Endothelial cell (in vitro differentiated cells): ENCODE data around the gene C11orf65. TPM values are rescaled to one million over a fixed set of nuclear protein-coding genes. Genes with fewer than 3 reads are reported as not detected.
"Not testable (repeated sequence)": the region's sequence is repeated elsewhere in the genome, so short reads cannot be mapped to it uniquely, and the experiment has no call there.

Source experiments
- DNase-seq: peaks from one replicate; pipeline ENCODE4 v3.0.0; 2021; ENCODE audit warnings: low spot score
- H3K27ac Mint-ChIP-seq: one replicate; pipeline ENCODE4 v1.8.0; 2021; ENCODE audit warnings: mixed read lengths, inconsistent platforms; ENCODE audit not compliant: unreplicated experiment
- H3K27me3 Mint-ChIP-seq: one replicate; pipeline ENCODE4 v1.8.0; 2021; ENCODE audit warnings: mild to moderate bottlenecking, moderate library complexity, mixed read lengths, inconsistent platforms; ENCODE audit not compliant: unreplicated experiment
- H3K36me3 Mint-ChIP-seq: one replicate; pipeline ENCODE4 v1.8.0; 2021; ENCODE audit warnings: mild to moderate bottlenecking, low read depth, mixed read lengths, inconsistent platforms; ENCODE audit not compliant: unreplicated experiment
- H3K4me1 Mint-ChIP-seq: one replicate; pipeline ENCODE4 v1.8.0; 2021; ENCODE audit warnings: mild to moderate bottlenecking, mixed read lengths, inconsistent platforms; ENCODE audit not compliant: unreplicated experiment
- H3K4me3 Mint-ChIP-seq: one replicate; pipeline ENCODE4 v1.8.0; 2021; ENCODE audit warnings: mild to moderate bottlenecking, mixed read lengths, inconsistent platforms; ENCODE audit not compliant: unreplicated experiment
- H3K9me3 Mint-ChIP-seq: one replicate; pipeline ENCODE4 v1.8.0; 2021; ENCODE audit warnings: mixed read lengths, inconsistent platforms; ENCODE audit not compliant: unreplicated experiment
- CTCF ChIP-seq: fragments of 200-600 bp; sonication (generic); IDR thresholded peaks from one replicate; pipeline ENCODE4 v1.5.0; 2021; ENCODE audit warnings: antibody characterized with exemption; ENCODE audit not compliant: unreplicated experiment
- total RNA-seq: library from RNA; stranded (reverse); fragmentation: NEBNext Ultra II Directional; extraction: Animal tissue kit (Norgen Biotek cat#: 25700); gene quantifications from one replicate; pipeline ENCODE4 v1.2.1, GENCODE V29; 2021; ENCODE audit not compliant: unreplicated experiment

The C11orf65 gene
- total RNA-seq, 1 donor from 2014 or later: 0.69 TPM

GRCh38 chr11:108414958-108415357 is 52.4 kb downstream of the C11orf65 start:
- H3K4me1 Mint-ChIP-seq: no peaks in the 10 kb centered on the region
- H3K9me3 Mint-ChIP-seq: no peaks in the 10 kb centered on the region
- no peak overlapping the region for H3K27ac Mint-ChIP-seq
- H3K27me3 Mint-ChIP-seq: peaks cover 2% of the 10 kb centered on the region
- H3K36me3 Mint-ChIP-seq: no peaks in the 10 kb centered on the region
- no peak for DNase-seq
- no peak overlapping the region for H3K4me3 Mint-ChIP-seq
- TF ChIP-seq CTCF: no peak

DNA sequence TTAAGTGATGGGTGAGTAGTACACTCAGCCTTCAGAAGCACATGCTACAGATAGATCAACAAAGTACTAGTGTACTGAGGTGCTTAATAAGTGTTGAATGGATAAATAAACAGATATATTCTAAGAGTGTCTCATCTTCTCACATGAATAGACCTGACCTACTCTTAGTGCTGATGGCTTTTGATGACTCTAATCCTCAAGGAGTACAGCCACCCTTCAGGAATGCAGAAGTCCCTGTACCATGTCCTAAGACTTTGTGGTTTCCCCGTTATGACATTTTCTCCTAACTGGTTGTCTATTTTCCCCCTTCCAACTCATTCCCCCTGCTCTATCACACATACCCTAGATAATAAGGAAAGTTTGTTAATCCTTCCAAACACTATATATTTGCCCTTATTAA is 61.6 kb downstream of the C11orf65 start:
- Mint-ChIP-seq H3K4me3 (no peak overlapping the region), H3K27ac (no peak overlapping the region), H3K36me3 (no peaks in the 10 kb centered on the region), H3K27me3 (peaks cover 2% of the 10 kb centered on the region), H3K4me1 (no peaks in the 10 kb centered on the region), H3K9me3 (no peaks in the 10 kb centered on the region)
- DNase-seq: no peak
- TF ChIP-seq CTCF: no peak

DNA sequence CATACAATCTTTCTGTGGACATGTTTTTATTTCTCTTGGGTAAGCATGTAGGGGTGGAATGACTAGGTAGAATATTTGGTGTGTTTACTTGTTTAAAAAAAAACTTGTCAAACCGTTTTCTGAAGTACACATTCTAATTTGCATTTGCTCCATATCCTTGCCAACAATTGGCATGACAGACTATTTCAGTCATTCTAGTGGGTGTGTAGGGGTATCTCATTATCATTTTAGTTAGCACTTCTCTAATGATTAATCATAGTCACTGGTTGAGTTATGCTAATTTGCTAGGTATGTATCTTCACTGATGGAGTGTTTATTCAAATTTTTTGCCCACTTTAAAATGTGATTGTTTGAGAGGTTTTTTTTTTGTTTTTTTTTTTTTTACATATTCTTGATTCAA is 64.3 kb downstream of the C11orf65 start:
- DNase-seq: no peak
- H3K27ac Mint-ChIP-seq: no peak overlapping the region
- H3K4me1 Mint-ChIP-seq: no peaks in the 10 kb centered on the region
- H3K4me3 Mint-ChIP-seq: no peak overlapping the region
- H3K36me3 Mint-ChIP-seq: no peaks in the 10 kb centered on the region
- peaks cover 2% of the 10 kb centered on the region for H3K27me3 Mint-ChIP-seq
- no peak for TF ChIP-seq CTCF
- no peaks in the 10 kb centered on the region for H3K9me3 Mint-ChIP-seq

DNA sequence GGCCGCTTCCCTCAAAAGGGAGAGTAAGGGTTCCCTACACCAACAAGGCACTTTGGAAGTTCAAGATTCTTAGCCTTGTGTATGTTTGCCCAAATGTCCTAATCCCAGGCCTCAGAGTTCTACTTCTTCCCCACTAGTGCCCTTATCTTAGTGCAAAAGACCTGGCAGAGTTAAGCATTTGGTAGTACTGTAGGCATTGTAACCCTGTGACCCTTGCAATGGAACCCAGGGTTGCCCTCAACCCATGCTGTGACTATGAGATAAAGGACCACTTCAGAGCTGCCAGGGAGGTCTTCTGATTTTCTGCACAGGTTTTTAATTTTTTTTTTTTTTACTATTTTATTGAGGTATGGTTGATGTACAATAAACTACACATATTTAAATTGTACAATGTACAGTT is 65.1 kb downstream of the C11orf65 start:
- Mint-ChIP-seq H3K27me3 (peaks cover 3% of the 10 kb centered on the region), H3K4me1 (no peaks in the 10 kb centered on the region), H3K9me3 (no peaks in the 10 kb centered on the region), H3K36me3 (no peaks in the 10 kb centered on the region), H3K27ac (no peak overlapping the region), H3K4me3 (no peak overlapping the region)
- DNase-seq: no peak
- no peak for TF ChIP-seq CTCF

- no peak for DNase-seq
- Mint-ChIP-seq H3K36me3 (no peaks in the 10 kb centered on the region), H3K4me1 (no peaks in the 10 kb centered on the region), H3K27ac (no peak overlapping the region), H3K27me3 (peaks cover 1% of the 10 kb centered on the region), H3K4me3 (no peak overlapping the region), H3K9me3 (no peaks in the 10 kb centered on the region)
- no peak for TF ChIP-seq CTCF
Observed at GRCh38 chr11:108398439-108398838, 68.9 kb downstream of the C11orf65 start.

GRCh38 chr11:108396672-108397071 is 70.7 kb downstream of the C11orf65 start:
- H3K27me3 Mint-ChIP-seq, H3K36me3 Mint-ChIP-seq, DNase-seq, H3K4me3 Mint-ChIP-seq, H3K27ac Mint-ChIP-seq, H3K4me1 Mint-ChIP-seq, H3K9me3 Mint-ChIP-seq: not testable (repeated sequence)
